Epithelial cell of esophagus (primary cell): ENCODE data around the gene COL6A6.
A peak's percentile ranks its signal among the peaks of the same experiment; 100 is the strongest.

Experiments used
- DNase-seq: peaks from one replicate; pipeline ENCODE4 v3.0.0; 2010; ENCODE audit warnings: low read depth
- H3K4me3 ChIP-seq: 2 replicates; pipeline ENCODE4 v1.5.1; 2011; ENCODE audit warnings: mild to moderate bottlenecking, low read length, control low read depth
- CTCF ChIP-seq: IDR thresholded peaks from 2 replicates; pipeline ENCODE4 v1.5.1; 2011; ENCODE audit warnings: low read depth, mild to moderate bottlenecking, low read length, control low read depth, inconsistent platforms; ENCODE audit not compliant: insufficient read depth; ENCODE audit errors: missing control alignments

COL6A6 gene

GRCh38 chr3:130516645-130517512 lies at the start of gene COL6A6:
Gene COL6A6 (plus strand): TSS chr3:130517177. CDS start chr3:130560365, 43,188 bp downstream.
- DNase-seq: no peak
- H3K4me3 ChIP-seq: no peak within 1 kb of the TSS
- no peak for TF ChIP-seq CTCF

GRCh38 chr3:130468311-130468710 lies 48.7 kb upstream of the COL6A6 start:
- DNase-seq: no peak
- no peak for TF ChIP-seq CTCF
- H3K4me3 ChIP-seq: no peak overlapping the region

- no peak for TF ChIP-seq CTCF
- no peak overlapping the region for H3K4me3 ChIP-seq
- DNase-seq: peak; percentile 39
These were observed 46.9 kb upstream of the COL6A6 start for GRCh38 chr3:130470126-130470525.

GRCh38 chr3:130473416-130473815 lies 43.6 kb upstream of the COL6A6 start:
- H3K4me3 ChIP-seq: no peak overlapping the region
- DNase-seq: peak; percentile 27
- no peak for TF ChIP-seq CTCF

GRCh38 chr3:130480736-130481135 lies 36.2 kb upstream of the COL6A6 start:
- peak; percentile 41 for TF ChIP-seq CTCF
- no peak overlapping the region for H3K4me3 ChIP-seq
- DNase-seq: peak; percentile 41

- no peak overlapping the region for H3K4me3 ChIP-seq
- no peak for DNase-seq
- TF ChIP-seq CTCF: no peak
These were observed 28.7 kb upstream of the COL6A6 start for GRCh38 chr3:130488288-130488687.
